AG09309 (cell line): ENCODE results near the gene EGFR.

Source experiments
- DNase-seq: peaks from one replicate; pipeline ENCODE4 v3.0.0-alpha.2; 2010; ENCODE audit warnings: low read depth
- H3K4me3 ChIP-seq: 2 replicates; pipeline ENCODE4 v1.5.1; 2011; ENCODE audit warnings: mild to moderate bottlenecking, low read depth, low read length, moderate library complexity; ENCODE audit not compliant: control insufficient read depth
- TF ChIP-seq, protein P1 (sequence below): IDR thresholded peaks from 2 replicates; pipeline ENCODE4 v1.5.1; 2011; ENCODE audit warnings: mild to moderate bottlenecking, low read depth, low read length, inconsistent platforms; ENCODE audit not compliant: insufficient read depth, control insufficient read depth; ENCODE audit errors: missing control alignments

EGFR gene

DNA sequence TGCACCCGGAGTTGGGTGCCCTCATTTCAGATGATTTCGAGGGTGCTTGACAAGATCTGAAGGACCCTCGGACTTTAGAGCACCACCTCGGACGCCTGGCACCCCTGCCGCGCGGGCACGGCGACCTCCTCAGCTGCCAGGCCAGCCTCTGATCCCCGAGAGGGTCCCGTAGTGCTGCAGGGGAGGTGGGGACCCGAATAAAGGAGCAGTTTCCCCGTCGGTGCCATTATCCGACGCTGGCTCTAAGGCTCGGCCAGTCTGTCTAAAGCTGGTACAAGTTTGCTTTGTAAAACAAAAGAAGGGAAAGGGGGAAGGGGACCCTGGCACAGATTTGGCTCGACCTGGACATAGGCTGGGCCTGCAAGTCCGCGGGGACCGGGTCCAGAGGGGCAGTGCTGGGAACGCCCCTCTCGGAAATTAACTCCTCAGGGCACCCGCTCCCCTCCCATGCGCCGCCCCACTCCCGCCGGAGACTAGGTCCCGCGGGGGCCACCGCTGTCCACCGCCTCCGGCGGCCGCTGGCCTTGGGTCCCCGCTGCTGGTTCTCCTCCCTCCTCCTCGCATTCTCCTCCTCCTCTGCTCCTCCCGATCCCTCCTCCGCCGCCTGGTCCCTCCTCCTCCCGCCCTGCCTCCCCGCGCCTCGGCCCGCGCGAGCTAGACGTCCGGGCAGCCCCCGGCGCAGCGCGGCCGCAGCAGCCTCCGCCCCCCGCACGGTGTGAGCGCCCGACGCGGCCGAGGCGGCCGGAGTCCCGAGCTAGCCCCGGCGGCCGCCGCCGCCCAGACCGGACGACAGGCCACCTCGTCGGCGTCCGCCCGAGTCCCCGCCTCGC, at the start of gene EGFR:
Gene EGFR, plus strand, starts transcription at position 657 of the 830 bp plus-strand sequence. CDS start 261 bp downstream, outside the sequence.
- TF ChIP-seq, protein P1, sequence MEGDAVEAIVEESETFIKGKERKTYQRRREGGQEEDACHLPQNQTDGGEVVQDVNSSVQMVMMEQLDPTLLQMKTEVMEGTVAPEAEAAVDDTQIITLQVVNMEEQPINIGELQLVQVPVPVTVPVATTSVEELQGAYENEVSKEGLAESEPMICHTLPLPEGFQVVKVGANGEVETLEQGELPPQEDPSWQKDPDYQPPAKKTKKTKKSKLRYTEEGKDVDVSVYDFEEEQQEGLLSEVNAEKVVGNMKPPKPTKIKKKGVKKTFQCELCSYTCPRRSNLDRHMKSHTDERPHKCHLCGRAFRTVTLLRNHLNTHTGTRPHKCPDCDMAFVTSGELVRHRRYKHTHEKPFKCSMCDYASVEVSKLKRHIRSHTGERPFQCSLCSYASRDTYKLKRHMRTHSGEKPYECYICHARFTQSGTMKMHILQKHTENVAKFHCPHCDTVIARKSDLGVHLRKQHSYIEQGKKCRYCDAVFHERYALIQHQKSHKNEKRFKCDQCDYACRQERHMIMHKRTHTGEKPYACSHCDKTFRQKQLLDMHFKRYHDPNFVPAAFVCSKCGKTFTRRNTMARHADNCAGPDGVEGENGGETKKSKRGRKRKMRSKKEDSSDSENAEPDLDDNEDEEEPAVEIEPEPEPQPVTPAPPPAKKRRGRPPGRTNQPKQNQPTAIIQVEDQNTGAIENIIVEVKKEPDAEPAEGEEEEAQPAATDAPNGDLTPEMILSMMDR = no peak
- no peak for DNase-seq
- H3K4me3 ChIP-seq = peak within 1 kb of the TSS; percentile 76

- TF ChIP-seq, protein P1 = no peak
- DNase-seq = no peak
- no peak overlapping the region for H3K4me3 ChIP-seq
Measured at GRCh38 chr7:54969208-54969967, 49.4 kb upstream of the EGFR start.

- TF ChIP-seq, protein P1 = no peak
- no peak for DNase-seq
- no peak overlapping the region for H3K4me3 ChIP-seq
Measured at GRCh38 chr7:54972733-54973294, 46.0 kb upstream of the EGFR start.

GRCh38 chr7:54978364-54979116, 40.3 kb upstream of the EGFR start:
- H3K4me3 ChIP-seq = no peak overlapping the region
- no peak for DNase-seq
- TF ChIP-seq, protein P1 = no peak

DNA sequence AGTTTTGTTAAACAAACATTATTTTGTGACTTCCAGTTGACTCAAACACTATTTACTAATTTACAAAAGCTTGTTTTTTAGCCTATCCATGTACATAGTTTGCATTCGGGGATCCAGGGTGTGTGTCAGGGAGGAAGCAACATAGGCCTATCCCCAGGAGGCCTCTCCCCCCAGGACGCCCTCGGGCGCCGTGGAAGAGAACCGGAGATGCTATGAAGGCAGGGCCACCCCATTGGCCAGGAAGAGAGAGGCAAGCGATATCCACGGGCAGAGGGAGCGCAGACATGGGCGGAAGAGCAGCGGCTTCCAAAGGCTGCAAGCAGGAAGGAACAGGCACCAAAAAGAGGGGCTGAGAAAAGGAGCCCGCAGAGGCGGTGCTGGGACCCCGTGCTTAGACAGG, 38.3 kb upstream of the EGFR start:
- H3K4me3 ChIP-seq = no peak overlapping the region
- DNase-seq = no peak
- TF ChIP-seq, protein P1 = no peak

GRCh38 chr7:54981913-54982312, 36.9 kb upstream of the EGFR start:
- no peak for DNase-seq
- H3K4me3 ChIP-seq = no peak overlapping the region
- TF ChIP-seq, protein P1 = no peak
